ENCODE data around the gene HOXD4.

Gene HOXD4

DNA sequence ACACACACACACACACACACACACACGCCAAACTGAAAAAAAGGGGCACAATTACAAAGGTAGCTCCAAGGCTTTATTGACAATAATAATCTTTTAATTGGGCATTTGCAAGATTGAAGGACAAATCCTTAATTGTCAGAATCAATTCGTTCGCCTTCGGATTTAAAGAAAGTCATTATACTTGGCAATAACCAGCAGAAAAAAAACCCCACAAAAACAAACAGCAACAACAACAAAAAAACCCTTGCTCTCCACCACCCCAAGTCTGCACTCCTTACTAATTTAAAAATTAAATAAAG, 23.6 kb upstream of the HOXD4 start:
- no peak for TF ChIP-seq CTCF (IDR thresholded peaks at IDR 0.05)

DNA sequence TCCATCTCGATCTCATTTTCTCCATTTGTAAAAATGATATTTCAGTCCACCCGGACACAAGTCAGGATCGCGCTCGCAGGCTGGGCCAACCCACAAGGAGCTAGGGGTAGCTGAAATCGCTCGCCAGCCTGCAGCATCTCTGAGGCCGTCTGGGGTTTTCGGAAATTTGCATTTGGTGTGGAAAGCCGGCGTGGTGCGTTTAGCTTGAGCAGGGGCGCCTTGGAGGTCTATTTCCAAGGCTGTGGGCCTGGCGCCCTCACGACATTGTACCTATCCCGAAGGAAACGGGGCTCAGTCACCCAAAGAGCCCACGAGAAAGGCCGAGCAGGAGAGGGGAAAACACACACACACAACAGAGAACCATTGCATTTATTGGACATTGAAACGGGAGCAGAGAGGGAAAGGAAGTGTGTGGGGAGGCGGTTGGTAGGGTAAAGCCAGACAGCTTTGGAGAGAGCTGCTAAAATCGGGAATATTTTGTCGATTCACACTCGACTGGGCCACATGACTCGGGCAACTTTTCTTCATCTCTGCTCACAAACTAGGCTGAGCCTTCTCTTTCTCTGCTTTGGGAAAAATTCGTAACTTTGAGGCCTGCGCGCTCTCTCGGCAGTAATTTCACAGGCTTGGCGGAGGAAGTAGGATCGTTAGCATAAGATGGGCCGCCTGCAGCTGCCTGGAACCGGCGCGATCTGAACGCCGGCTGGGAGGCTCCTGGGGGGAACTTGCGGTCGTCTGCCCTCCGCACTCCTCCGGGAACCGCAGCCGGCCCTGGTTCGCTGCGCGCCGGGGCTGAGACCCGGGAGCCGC, 23.0 kb upstream of the HOXD4 start:
- TF ChIP-seq CTCF (IDR thresholded peaks at IDR 0.05), result no peak

- no peak for TF ChIP-seq CTCF (IDR thresholded peaks at IDR 0.05)
These were observed 22.2 kb upstream of the HOXD4 start, which contains the start of gene HOXD8 for GRCh38 chr2:176128982-176129796. Gene HOXD8 (plus strand): TSS chr2:176129705. CDS start chr2:176130367, 662 bp downstream.

GRCh38 chr2:176129813-176130146, 21.6 kb upstream of the HOXD4 start:
- no peak for TF ChIP-seq CTCF (IDR thresholded peaks at IDR 0.05)

DNA sequence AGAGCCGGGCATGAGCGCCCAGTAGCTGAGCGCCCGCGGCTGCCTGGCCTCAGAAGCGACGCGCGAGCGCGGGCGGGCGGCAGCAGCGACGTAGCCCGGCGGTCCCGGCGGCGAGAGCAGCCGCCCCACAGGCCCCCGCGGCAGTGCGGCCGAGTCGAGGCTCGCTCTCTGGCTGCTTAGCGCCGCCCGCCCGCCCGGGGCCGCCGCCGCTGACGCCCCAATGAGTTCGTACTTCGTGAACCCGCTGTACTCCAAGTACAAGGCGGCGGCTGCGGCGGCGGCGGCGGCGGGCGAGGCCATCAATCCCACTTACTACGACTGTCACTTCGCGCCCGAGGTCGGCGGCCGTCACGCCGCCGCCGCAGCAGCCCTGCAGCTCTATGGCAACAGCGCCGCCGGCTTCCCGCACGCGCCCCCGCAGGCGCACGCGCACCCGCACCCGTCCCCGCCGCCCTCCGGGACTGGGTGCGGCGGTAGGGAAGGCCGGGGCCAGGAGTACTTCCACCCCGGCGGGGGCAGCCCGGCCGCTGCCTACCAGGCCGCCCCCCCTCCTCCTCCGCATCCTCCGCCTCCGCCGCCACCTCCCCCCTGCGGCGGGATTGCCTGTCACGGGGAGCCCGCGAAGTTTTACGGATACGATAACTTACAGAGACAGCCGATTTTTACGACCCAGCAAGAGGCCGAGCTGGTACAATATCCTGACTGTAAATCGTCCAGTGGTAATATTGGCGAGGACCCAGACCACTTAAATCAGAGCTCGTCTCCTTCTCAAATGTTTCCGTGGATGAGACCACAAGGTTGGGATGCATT, 21.0 kb upstream of the HOXD4 start:
- no peak for TF ChIP-seq CTCF (IDR thresholded peaks at IDR 0.05)

DNA sequence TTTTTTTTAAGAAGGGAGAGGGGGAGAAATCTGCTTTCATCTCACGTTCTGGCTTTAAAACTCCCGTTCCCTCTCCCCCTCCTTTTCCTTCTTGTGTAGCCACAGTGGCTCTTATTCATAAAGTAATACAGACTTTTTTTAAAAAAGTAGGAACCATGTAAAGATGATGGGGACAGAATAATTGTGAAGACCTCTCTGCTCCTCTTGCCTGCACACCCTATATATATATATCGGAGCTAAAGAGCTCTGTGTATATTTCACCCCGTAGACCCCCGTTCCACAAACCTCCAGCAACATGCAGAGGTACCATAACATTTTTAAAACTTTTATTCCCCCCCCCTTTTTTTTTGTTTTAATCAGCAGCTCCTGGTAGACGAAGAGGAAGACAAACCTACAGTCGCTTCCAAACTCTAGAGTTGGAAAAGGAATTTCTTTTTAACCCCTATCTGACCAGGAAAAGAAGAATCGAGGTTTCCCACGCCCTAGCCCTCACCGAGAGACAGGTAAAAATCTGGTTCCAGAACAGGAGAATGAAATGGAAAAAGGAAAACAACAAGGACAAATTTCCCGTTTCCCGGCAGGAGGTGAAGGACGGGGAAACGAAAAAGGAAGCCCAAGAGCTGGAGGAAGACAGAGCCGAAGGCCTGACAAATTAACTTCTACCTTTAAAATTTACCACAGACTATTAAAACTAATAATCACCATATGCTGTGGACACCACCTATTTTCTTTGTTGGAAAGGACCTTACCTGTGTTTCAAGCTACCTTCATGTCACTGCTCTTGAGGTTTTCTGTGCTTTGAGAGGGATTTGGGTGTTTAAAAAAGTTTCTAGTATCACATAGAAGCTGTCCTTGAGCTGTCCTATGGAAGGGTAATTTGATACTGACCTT, 20.1 kb upstream of the HOXD4 start:
- TF ChIP-seq CTCF (IDR thresholded peaks at IDR 0.05), result no peak

DNA sequence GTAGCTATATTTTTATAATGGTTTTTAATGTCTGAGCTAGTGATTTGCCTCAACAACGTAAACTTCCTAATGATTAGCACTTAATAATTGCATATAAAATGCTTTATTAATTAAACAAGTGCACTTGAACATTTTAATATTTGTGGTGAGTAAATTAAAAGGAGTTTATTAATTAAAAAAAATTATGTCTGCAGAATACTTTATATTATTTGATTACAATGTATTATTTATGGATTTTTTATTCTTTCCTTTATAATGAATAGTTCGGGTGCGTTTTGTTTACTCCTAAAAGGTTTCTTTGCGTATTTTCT, 19.5 kb upstream of the HOXD4 start:
- TF ChIP-seq CTCF (IDR thresholded peaks at IDR 0.05), result no peak

Measured in LNCAP (cell line).